OCI-LY7 (cell line): Measurements from ENCODE around the gene EML6.

Experiments used
- EZH2phosphoT487 ChIP-seq: fragments of 200-600 bp; sonication (generic); IDR thresholded peaks from 2 replicates; pipeline ENCODE4 v1.6.1; 2018; ENCODE audit warnings: low read depth, borderline replicate concordance, mild to moderate bottlenecking, mixed run types, antibody characterized with exemption, low read length, moderate library complexity, mixed read lengths
- TF ChIP-seq, protein P1 (sequence below): fragments of 200-600 bp; sonication (generic); conservative IDR thresholded peaks from 2 replicates; pipeline ENCODE4 v1.5.1; 2014; ENCODE audit warnings: mild to moderate bottlenecking, antibody characterized with exemption, low read length, moderate library complexity, mixed read lengths

DNA sequence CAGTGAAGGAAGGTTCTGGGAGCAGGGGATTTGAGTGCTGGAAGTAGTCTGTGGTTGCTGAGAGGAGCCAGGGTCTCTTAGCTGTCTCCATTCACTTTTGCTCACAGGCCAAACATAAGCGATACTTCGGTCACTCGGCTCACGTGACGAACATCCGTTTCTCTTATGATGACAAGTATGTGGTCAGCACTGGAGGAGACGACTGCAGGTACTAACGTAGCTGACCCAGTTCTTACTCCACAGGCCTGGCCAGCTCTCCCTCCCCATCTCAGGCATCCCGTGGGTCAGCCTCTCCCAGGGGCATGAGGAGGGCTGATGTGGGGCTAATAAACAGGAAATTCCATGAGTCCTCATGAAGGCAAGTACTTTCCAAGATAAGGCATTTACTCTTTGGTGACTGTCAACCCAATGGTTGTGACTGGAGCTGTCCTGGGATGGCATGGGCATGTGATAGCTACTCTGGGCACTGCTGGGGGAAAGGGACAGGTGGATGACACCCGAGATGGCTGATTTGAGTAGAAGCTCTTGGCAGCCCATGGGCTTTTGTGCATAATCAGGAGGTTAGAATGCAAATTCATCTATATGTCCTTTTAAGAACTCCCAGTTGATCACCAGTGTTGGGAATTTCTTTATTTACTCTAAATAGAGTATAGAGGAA is 245.2 kb downstream of the EML6 start:
- TF ChIP-seq EZH2phosphoT487: no peak
- TF ChIP-seq, protein P1, sequence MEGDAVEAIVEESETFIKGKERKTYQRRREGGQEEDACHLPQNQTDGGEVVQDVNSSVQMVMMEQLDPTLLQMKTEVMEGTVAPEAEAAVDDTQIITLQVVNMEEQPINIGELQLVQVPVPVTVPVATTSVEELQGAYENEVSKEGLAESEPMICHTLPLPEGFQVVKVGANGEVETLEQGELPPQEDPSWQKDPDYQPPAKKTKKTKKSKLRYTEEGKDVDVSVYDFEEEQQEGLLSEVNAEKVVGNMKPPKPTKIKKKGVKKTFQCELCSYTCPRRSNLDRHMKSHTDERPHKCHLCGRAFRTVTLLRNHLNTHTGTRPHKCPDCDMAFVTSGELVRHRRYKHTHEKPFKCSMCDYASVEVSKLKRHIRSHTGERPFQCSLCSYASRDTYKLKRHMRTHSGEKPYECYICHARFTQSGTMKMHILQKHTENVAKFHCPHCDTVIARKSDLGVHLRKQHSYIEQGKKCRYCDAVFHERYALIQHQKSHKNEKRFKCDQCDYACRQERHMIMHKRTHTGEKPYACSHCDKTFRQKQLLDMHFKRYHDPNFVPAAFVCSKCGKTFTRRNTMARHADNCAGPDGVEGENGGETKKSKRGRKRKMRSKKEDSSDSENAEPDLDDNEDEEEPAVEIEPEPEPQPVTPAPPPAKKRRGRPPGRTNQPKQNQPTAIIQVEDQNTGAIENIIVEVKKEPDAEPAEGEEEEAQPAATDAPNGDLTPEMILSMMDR: no peak
